ENCODE results near the gene CRISP2.
"Not testable (repeated sequence)": the region's sequence is repeated elsewhere in the genome, so short reads cannot be mapped to it uniquely, and the experiment has no call there.

The CRISP2 gene

DNA sequence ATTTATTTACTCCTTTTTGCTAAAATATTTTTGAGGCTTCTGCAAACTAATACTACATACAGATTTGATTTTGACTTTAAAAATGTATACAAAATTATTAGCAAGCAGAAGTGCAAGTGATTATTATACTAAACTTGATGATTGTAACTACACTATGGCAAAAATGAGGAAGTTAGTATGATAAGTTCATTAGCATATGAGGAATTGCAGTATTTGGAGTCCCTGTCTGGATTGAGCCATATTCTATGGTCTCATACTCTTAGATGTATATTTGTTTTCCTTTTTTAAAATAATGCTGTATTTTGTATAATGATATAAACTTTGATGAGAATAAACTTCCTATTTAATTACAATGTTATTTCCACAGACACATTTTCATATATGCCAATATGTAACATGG, 16.9 kb upstream of the CRISP2 start:
- DNase-seq (ENCODE audit: extremely low read depth, low read depth): no peak
- TF ChIP-seq, protein P1, sequence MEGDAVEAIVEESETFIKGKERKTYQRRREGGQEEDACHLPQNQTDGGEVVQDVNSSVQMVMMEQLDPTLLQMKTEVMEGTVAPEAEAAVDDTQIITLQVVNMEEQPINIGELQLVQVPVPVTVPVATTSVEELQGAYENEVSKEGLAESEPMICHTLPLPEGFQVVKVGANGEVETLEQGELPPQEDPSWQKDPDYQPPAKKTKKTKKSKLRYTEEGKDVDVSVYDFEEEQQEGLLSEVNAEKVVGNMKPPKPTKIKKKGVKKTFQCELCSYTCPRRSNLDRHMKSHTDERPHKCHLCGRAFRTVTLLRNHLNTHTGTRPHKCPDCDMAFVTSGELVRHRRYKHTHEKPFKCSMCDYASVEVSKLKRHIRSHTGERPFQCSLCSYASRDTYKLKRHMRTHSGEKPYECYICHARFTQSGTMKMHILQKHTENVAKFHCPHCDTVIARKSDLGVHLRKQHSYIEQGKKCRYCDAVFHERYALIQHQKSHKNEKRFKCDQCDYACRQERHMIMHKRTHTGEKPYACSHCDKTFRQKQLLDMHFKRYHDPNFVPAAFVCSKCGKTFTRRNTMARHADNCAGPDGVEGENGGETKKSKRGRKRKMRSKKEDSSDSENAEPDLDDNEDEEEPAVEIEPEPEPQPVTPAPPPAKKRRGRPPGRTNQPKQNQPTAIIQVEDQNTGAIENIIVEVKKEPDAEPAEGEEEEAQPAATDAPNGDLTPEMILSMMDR (IDR thresholded peaks at IDR 0.05; ENCODE audit: low read depth, low read length): no peak

- DNase-seq (ENCODE audit: extremely low read depth, low read depth): not testable (repeated sequence)
Measured at GRCh38 chr6:49723917-49724316, 10.6 kb upstream of the CRISP2 start.

DNA sequence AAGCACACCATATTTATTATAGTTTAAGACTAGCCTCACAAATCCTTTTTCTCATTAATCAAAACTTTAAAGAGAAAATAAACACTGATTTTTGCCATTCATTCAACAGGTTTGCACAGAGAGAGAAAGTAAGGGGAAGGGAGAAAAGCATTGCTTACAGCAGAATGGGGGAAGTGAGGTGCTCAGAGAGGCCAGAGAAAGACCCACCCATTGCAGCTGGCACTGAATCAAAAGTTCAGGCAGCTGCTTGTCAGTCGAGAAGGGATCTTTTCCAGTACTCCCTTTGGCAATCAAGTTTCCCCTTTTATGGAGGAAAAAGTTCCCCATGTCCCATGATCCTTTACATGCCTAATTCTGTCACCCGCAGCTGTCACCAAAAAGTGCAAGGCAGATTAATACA, 8.0 kb upstream of the CRISP2 start:
- DNase-seq (ENCODE audit: extremely low read depth, low read depth): no peak
- TF ChIP-seq, protein P1 (IDR thresholded peaks at IDR 0.05; ENCODE audit: low read depth, low read length): no peak

DNA sequence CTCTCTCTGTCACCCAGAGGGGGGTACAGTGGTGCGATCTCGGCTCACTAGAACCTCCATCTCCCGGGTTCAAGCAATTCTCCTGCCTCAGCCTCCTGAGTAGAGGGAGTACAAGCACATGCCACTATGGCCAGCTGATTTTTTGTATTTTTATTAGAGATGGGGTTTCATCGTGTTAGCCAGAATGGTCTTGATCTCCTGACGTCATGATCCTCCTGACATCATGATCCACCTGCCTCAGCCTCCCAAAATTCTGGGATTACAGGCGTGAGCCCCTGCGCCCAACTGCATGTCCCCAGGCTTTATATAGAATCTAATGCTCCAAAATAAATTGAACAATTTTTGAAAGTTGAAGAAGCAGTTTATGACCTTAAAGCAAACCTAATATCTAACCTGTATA, 7.0 kb upstream of the CRISP2 start:
- TF ChIP-seq, protein P1 (IDR thresholded peaks at IDR 0.05; ENCODE audit: low read depth, low read length): no peak
- DNase-seq (ENCODE audit: extremely low read depth, low read depth): no peak

GRCh38 chr6:49698478-49698877, 14.9 kb downstream of the CRISP2 start:
- DNase-seq (ENCODE audit: extremely low read depth, low read depth): no peak

GRCh38 chr6:49693512-49693911, 19.8 kb downstream of the CRISP2 start:
- TF ChIP-seq, protein P1 (IDR thresholded peaks at IDR 0.05; ENCODE audit: low read depth, low read length): no peak

More at GRCh38 chr6:49698478-49698877, 14.9 kb downstream of the CRISP2 start:
- TF ChIP-seq, protein P1 (IDR thresholded peaks at IDR 0.05; ENCODE audit: low read depth, low read length): no peak

DNA sequence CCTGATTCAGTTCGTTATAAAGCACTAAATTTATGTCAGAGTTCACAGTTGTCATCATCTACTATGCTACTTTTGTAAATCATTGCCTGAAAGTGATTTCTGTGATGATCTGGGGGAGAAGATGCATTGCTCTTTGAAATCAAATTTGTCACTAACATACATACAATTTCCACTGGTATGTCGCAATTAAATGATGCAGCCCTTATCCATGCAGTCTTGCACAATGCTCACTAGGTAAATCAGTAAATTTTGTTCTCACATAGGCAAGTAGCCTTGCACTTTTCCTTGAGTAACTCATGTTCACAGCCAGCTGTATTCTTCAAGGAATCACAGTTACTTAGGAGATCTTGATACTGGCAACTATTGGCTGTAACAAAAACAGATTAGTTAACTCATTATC, 20.8 kb downstream of the CRISP2 start:
- DNase-seq (ENCODE audit: extremely low read depth, low read depth): no peak
- TF ChIP-seq, protein P1 (IDR thresholded peaks at IDR 0.05; ENCODE audit: low read depth, low read length): no peak

More at GRCh38 chr6:49693512-49693911, 19.8 kb downstream of the CRISP2 start:
- no peak for DNase-seq (ENCODE audit: extremely low read depth, low read depth)

GRCh38 chr6:49676671-49677281, 36.6 kb downstream of the CRISP2 start:
- TF ChIP-seq, protein P1 (IDR thresholded peaks at IDR 0.05; ENCODE audit: low read depth, low read length): no peak
- DNase-seq (ENCODE audit: extremely low read depth, low read depth): no peak

All from AG09319 (cell line).